Tibial artery (tissue), 4 donors: ENCODE data around the gene THEM5.

Experiments
- DNase-seq, 2 donors: peaks; one replicate each; pipeline ENCODE4 v3.0.0-alpha.2; 2019
- H3K27ac ChIP-seq, 2 donors: fragments of 200-600 bp; sonication (generic) in 1 of 2; 1 replicate in 1 of 2; 2 replicates in 1 of 2; pipeline ENCODE4 v1.5.1; 2018 to 2019; ENCODE audit warnings: mild to moderate bottlenecking in 1 of 2
- H3K27me3 ChIP-seq, 2 donors: fragments of 200-600 bp; sonication (generic) in 1 of 2; one replicate each; pipeline versions ENCODE4 v1.5.1 to v1.6.0; 2016 to 2019
- H3K36me3 ChIP-seq, 3 donors: fragments of 200-600 bp; sonication (generic) in 2 of 3; one replicate each; pipeline ENCODE4 v1.5.1; 2016 to 2019; ENCODE audit warnings: mild to moderate bottlenecking in 2 of 3
- H3K4me1 ChIP-seq, 4 donors: fragments of 200-600 bp; sonication (generic) in 2 of 4; 1 replicate in 3 of 4; 2 replicates in 1 of 4; pipeline ENCODE4 v1.5.1; 2016 to 2019
- H3K4me3 ChIP-seq, 2 donors: fragments of 200-600 bp; sonication (generic) in 1 of 2; 1 replicate in 1 of 2; 2 replicates in 1 of 2; pipeline ENCODE4 v1.5.1; 2018 to 2019; ENCODE audit warnings: mild to moderate bottlenecking in 2 of 2
- H3K9me3 ChIP-seq, 3 donors: fragments of 200-600 bp; sonication (generic) in 1 of 3; one replicate each; pipeline ENCODE4 v1.5.1; 2016 to 2019
- intact Hi-C: fragments of 100-400 bp; cut with DNase I; formaldehyde crosslinking; loops from one replicate; pipeline ENCODE4 v1.15.0; 2023; ENCODE audit warnings: low total_unique reads
- TF ChIP-seq, protein P1 (sequence below), 2 experiments: fragments of 200-600 bp in 1 of 2; fragments of 450-650 bp in 1 of 2; IDR thresholded peaks; one replicate each; pipeline ENCODE4 v1.5.1; 2017 to 2019; ENCODE audit warnings: antibody characterized with exemption in 2 of 2, mild to moderate bottlenecking in 1 of 2, moderate library complexity in 1 of 2

Gene THEM5

DNA sequence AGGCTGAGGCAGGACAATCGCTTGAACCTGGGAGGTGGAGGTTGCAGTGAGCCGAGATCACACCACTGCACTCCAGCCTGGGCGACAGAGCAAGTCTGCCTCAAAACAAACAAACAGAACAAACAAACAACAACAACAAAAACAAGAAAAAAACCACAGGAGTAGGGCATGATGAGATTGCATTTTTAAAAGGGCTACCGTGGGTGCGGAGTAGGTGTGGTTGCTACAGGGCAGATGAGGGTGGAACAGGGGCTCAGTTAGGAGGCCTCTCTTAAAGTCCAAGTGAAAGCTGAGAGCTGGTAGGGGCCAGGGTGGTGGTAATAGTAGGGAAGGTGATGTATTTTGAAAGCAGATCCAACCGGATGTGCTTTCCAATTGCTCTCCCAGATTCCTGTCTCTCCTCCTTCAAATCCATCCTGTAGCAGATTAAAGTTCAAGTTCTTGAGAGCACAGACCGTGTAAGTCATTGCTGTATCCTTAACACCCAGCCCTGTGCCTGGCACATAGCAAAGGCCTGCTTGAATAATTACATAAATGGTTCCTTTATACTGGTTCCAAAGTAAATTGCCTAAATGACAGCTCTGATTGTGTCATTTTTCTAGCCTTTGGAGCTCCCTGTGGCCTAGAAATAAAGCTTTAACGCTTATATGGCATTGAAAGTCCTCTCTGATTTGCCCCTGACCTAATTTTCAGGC lies 44.1 kb downstream of the THEM5 start:
- no peak overlapping the region for H3K4me3 ChIP-seq
- intact Hi-C loops, result no loop called here
- TF ChIP-seq, protein P1, sequence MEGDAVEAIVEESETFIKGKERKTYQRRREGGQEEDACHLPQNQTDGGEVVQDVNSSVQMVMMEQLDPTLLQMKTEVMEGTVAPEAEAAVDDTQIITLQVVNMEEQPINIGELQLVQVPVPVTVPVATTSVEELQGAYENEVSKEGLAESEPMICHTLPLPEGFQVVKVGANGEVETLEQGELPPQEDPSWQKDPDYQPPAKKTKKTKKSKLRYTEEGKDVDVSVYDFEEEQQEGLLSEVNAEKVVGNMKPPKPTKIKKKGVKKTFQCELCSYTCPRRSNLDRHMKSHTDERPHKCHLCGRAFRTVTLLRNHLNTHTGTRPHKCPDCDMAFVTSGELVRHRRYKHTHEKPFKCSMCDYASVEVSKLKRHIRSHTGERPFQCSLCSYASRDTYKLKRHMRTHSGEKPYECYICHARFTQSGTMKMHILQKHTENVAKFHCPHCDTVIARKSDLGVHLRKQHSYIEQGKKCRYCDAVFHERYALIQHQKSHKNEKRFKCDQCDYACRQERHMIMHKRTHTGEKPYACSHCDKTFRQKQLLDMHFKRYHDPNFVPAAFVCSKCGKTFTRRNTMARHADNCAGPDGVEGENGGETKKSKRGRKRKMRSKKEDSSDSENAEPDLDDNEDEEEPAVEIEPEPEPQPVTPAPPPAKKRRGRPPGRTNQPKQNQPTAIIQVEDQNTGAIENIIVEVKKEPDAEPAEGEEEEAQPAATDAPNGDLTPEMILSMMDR (IDR thresholded peaks at IDR 0.05), result no peak
- DNase-seq, result peak in 1 of 2 donors; percentile 25
- no peaks in the 10 kb centered on the region for H3K9me3 ChIP-seq
- no peak overlapping the region for H3K27ac ChIP-seq
- H3K4me1 ChIP-seq, result no peaks in the 10 kb centered on the region
- H3K27me3 ChIP-seq, result peaks cover 0 to 18% of the 10 kb centered on the region in 2 donors
- peaks cover 0 to 23% (median 0%) of the 10 kb centered on the region in 3 donors for H3K36me3 ChIP-seq

DNA sequence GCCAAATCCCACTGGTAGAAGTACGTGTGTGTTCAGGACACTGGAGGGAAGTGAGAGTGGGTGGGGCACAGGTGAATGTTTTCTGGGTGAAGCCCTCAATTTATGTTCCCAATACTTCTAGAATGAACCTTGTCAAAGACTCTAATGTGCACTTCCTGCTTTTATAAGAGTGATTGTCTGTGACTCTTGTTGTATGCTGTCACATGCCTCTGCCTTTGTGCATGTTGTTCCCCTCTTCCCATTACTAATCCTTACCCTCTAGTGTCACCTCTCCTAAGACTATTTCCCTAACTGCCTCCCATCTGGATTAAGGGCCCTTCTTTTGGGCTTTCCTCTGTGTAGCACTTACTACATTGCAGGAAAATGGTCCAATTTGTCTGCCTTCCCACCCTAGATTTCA lies 45.7 kb downstream of the THEM5 start:
- Histone ChIP-seq H3K27me3 (peaks cover 0 to 28% of the 10 kb centered on the region in 2 donors), H3K27ac (no peak overlapping the region), H3K4me3 (no peak overlapping the region), H3K36me3 (peaks cover 0 to 11% (median 0%) of the 10 kb centered on the region in 3 donors), H3K9me3 (no peaks in the 10 kb centered on the region), H3K4me1 (no peaks in the 10 kb centered on the region)
- DNase-seq, result no peak
- intact Hi-C loops, result no loop called here
- TF ChIP-seq, protein P1 (IDR thresholded peaks at IDR 0.05), result no peak

DNA sequence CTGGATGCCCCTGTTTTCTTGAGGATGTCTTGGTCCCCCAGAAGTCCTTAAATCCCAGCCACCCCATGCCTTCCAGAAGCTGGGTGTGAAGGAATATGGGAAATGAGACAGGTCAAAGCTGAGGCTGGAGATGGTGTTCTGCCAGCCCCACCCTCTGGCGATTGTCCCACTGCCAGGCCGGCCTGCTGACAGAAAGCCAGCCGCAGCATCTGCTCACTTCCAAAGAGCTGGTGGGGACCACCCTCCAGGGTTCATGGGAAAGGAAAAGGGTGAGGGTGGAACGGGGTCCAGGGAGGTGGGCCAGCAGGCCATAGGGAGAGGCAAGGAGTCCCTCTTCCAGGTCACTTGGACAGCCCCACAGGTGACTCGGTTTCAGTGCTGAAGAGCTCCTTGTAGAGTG lies 46.4 kb downstream of the THEM5 start:
- DNase-seq, result peak in 1 of 2 donors; percentile 40
- no peak overlapping the region for H3K4me3 ChIP-seq

GRCh38 chr1:151806170-151806569 lies 47.3 kb downstream of the THEM5 start:
- no peaks in the 10 kb centered on the region for H3K9me3 ChIP-seq
- TF ChIP-seq, protein P1 (IDR thresholded peaks at IDR 0.05), result no peak
- H3K4me3 ChIP-seq, result no peak overlapping the region
- H3K36me3 ChIP-seq, result peaks cover 0 to 10% (median 0%) of the 10 kb centered on the region in 3 donors
- H3K4me1 ChIP-seq, result no peaks in the 10 kb centered on the region
- H3K27me3 ChIP-seq, result peaks cover 0 to 41% of the 10 kb centered on the region in 2 donors
- no peak overlapping the region for H3K27ac ChIP-seq
- intact Hi-C loops, result no loop called here
- peak in 1 of 2 donors; percentile 57 for DNase-seq

More for the DNA sequence above, 46.4 kb downstream of the THEM5 start:
- H3K4me1 ChIP-seq, result no peaks in the 10 kb centered on the region
- no peaks in the 10 kb centered on the region for H3K9me3 ChIP-seq
- TF ChIP-seq, protein P1 (IDR thresholded peaks at IDR 0.05), result no peak
- H3K27ac ChIP-seq, result no peak overlapping the region
- peaks cover 0 to 33% of the 10 kb centered on the region in 2 donors for H3K27me3 ChIP-seq
- intact Hi-C loops, result no loop called here
- H3K36me3 ChIP-seq, result peaks cover 0 to 10% (median 0%) of the 10 kb centered on the region in 3 donors

DNA sequence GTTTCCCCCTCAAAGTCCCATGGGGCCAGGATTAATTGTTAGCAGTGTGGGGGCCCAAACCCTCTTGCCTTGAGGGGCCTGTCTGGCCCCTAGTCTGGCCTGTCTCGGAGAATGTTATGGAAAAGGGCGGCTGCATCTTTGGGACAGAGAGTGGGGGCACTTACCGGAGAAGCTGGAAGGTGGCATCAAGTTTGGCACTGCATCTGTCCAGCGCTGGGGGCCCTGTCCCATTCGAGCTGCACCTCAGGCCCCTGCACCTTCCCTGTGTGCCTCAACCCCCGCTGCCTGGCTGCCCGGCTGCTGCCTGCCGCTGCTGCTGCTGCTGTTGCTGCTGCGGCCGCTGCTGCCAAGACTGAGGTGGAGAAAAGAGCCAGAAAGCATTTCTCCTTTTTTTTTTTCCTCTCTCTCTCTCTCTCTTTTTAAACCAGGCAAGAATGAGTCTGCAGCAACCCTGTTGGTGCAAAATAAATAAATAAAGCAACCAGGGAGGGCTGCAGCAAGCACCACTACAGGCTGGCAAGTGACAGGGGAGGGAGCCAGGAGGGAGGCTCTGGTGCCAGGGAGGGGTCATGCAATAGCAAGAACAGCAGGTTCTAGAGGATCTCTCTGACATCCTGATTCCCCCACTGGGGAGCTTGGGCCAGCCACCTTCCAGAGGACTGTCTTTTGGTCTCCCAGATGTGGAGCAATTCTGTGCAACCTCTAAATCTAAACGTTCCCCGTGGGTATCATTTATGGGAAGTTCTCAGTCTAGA lies 48.3 kb downstream of the THEM5 start, which contains the start of gene LINGO4:
Gene LINGO4 (minus strand): TSS at position 354 of the 755 bp plus-strand sequence. CDS start 2,715 bp downstream, outside the sequence.
- Histone ChIP-seq H3K36me3 (peaks cover 0 to 10% (median 0%) of the 10 kb centered on the region in 3 donors), H3K27ac (no peak within 1 kb of the TSS), H3K4me3 (no peak within 1 kb of the TSS), H3K9me3 (no peaks in the 10 kb centered on the region), H3K4me1 (no peaks in the 10 kb centered on the region), H3K27me3 (peaks cover 0 to 50% of the 10 kb centered on the region in 2 donors)
- DNase-seq, result no peak
- intact Hi-C loops, result no loop called here
- TF ChIP-seq, protein P1 (IDR thresholded peaks at IDR 0.05), result no peak
